Activated CD8-positive, alpha-beta memory T cell treated with anti-CD3 and anti-CD28 coated beads, Interleukin-2, amount 10 ng/mL, durations not matched to agents 7 days and 5 days (primary cell): ENCODE results near the gene NPR1. TPM values are rescaled to one million over a fixed set of nuclear protein-coding genes. Genes with fewer than 3 reads are reported as not detected.
A peak's percentile ranks its signal among the peaks of the same experiment; 100 is the strongest.

Source experiments
- ATAC-seq: fragments of 150-1000 bp; cut with Tn5 transposase; one replicate; pipeline ENCODE4 v1.10.0; 2021; ENCODE audit warnings: moderate library complexity
- CTCF ChIA-PET: fragments of 350-600 bp; sonication (Branson Sonifier 250); formaldehyde crosslinking; loops from one replicate; lab custom pipeline; 2021; ENCODE audit warnings: antibody characterized with exemption; lab: Charles Lee
- DNase-seq: peaks from one replicate; pipeline ENCODE4 v3.0.0-alpha.2; 2020
- H3K27ac Mint-ChIP-seq: one replicate; pipeline ENCODE4 v1.8.0; 2021; ENCODE audit warnings: mild to moderate bottlenecking, mixed read lengths
- H3K27me3 Mint-ChIP-seq: one replicate; pipeline ENCODE4 v1.8.0; 2021; ENCODE audit warnings: mixed read lengths
- H3K36me3 Mint-ChIP-seq: one replicate; pipeline ENCODE4 v1.8.0; 2021; ENCODE audit warnings: mild to moderate bottlenecking, mixed read lengths
- H3K4me1 Mint-ChIP-seq: one replicate; pipeline ENCODE4 v1.8.0; 2021; ENCODE audit warnings: mixed read lengths
- H3K4me3 Mint-ChIP-seq: one replicate; pipeline ENCODE4 v1.8.0; 2021; ENCODE audit warnings: mild to moderate bottlenecking, moderate library complexity, mixed read lengths
- H3K9me3 Mint-ChIP-seq: one replicate; pipeline ENCODE4 v1.8.0; 2022; ENCODE audit warnings: low read depth, mixed read lengths
- total RNA-seq, 2 experiments: library from RNA; stranded (reverse); gene quantifications; one replicate each; pipeline ENCODE4 v1.2.3, GENCODE V29; 2021

The NPR1 gene
- under 1 TPM in 1 of 2 experiments, not detected in 1; 0.05 TPM for total RNA-seq

- peak; percentile 54 for ATAC-seq
- Mint-ChIP-seq H3K4me3 (peak within 1 kb of the TSS; percentile 72), H3K4me1 (peaks cover 19% of the 10 kb centered on the region), H3K9me3 (no peaks in the 10 kb centered on the region), H3K27ac (peak within 1 kb of the TSS; percentile 17), H3K36me3 (no peaks in the 10 kb centered on the region), H3K27me3 (peaks cover 62% of the 10 kb centered on the region)
- DNase-seq = peak; percentile 50
- CTCF ChIA-PET = interaction anchor here (0.5 to 4.4 kb wide), 14 partner anchors 9 to 1365 kb away, joined by 3 to 26 read pairs (median 4); partner anchors contain the start of genes RAB13, SLC27A3, SLC39A1 and SNAPIN
Measured at GRCh38 chr1:153678519-153679336, at the start of gene NPR1. Gene NPR1, plus strand, starts transcription at chr1:153678688. Its CDS starts 421 bp downstream, at chr1:153679109.

DNA sequence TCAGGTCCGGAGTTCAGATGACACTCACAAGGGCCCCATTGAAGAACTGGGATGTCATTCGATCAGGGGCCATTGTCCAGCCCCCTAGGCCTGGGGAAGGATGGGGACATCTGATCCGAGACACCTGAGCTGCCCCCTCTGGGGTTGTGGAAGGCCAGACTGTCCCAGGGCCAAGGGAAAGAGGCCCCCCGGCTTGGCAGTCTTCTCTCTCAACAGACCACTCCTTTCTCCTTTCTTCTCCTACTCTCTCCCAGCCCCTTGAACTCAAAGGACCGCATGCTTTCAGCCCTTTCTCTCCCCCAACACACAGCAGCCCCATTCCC, 49.2 kb upstream of the NPR1 start:
- CTCF ChIA-PET = interaction anchor here (1.3 to 3.5 kb wide), 4 partner anchors 57 to 119 kb away, joined by 5 to 12 read pairs (median 7); no protein-coding TSS in a partner anchor
- Mint-ChIP-seq H3K27ac (no peak overlapping the region), H3K9me3 (no peaks in the 10 kb centered on the region), H3K4me3 (no peak overlapping the region), H3K27me3 (no peaks in the 10 kb centered on the region), H3K36me3 (peaks cover 10% of the 10 kb centered on the region), H3K4me1 (peaks cover 21% of the 10 kb centered on the region)
- ATAC-seq = no peak
- no peak for DNase-seq

DNA sequence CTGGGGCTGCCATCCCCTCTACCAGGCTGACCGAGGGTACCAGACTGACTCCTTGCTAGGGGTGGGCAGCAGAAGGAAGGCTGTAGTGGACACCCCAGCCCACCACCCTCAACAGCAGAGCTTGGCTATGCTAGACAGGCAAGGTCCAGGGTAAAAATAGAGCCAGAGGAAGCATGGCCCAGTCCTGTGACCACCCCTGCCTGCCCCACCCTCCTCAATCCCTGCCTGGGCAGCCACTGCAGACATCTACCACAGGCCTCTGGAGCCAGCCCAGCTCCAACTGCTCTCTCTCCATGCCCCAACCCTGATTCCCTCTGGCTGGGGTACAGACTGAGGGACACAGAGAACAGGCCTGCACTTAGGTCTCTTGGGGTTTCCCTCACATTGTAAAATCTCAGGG, 48.5 kb upstream of the NPR1 start:
- no peak for DNase-seq
- H3K4me1 Mint-ChIP-seq = peaks cover 23% of the 10 kb centered on the region
- no peaks in the 10 kb centered on the region for H3K9me3 Mint-ChIP-seq
- H3K27ac Mint-ChIP-seq = no peak overlapping the region
- no peak overlapping the region for H3K4me3 Mint-ChIP-seq
- CTCF ChIA-PET = interaction anchor here (1.4 to 2.3 kb wide), 2 partner anchors 61 to 119 kb away, joined by 7 read pairs; no protein-coding TSS in a partner anchor
- H3K36me3 Mint-ChIP-seq = peaks cover 13% of the 10 kb centered on the region
- no peaks in the 10 kb centered on the region for H3K27me3 Mint-ChIP-seq
- ATAC-seq = no peak

DNA sequence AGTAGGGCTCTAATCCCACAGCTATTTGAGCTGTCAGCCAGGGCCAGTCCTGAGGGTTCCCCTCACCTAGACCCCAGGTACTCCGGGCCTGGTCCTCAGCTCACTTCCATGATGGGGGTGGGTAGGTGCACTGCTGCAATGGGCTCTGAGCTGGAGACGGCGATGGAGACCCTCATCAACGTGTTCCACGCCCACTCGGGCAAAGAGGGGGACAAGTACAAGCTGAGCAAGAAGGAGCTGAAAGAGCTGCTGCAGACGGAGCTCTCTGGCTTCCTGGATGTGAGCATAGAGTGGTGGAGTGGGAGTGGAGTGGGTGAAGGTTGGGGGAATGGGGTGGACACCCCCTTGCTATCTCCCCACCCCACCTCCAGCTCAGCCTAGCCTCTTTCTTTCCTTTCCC, 48.1 kb upstream of the NPR1 start:
- CTCF ChIA-PET = interaction anchor here (1.4 to 2.3 kb wide), 2 partner anchors 62 to 120 kb away, joined by 7 read pairs; no protein-coding TSS in a partner anchor
- peaks cover 14% of the 10 kb centered on the region for H3K36me3 Mint-ChIP-seq
- H3K27ac Mint-ChIP-seq = no peak overlapping the region
- H3K4me3 Mint-ChIP-seq = no peak overlapping the region
- no peaks in the 10 kb centered on the region for H3K27me3 Mint-ChIP-seq
- ATAC-seq = no peak
- no peaks in the 10 kb centered on the region for H3K9me3 Mint-ChIP-seq
- DNase-seq = no peak
- H3K4me1 Mint-ChIP-seq = peaks cover 25% of the 10 kb centered on the region

DNA sequence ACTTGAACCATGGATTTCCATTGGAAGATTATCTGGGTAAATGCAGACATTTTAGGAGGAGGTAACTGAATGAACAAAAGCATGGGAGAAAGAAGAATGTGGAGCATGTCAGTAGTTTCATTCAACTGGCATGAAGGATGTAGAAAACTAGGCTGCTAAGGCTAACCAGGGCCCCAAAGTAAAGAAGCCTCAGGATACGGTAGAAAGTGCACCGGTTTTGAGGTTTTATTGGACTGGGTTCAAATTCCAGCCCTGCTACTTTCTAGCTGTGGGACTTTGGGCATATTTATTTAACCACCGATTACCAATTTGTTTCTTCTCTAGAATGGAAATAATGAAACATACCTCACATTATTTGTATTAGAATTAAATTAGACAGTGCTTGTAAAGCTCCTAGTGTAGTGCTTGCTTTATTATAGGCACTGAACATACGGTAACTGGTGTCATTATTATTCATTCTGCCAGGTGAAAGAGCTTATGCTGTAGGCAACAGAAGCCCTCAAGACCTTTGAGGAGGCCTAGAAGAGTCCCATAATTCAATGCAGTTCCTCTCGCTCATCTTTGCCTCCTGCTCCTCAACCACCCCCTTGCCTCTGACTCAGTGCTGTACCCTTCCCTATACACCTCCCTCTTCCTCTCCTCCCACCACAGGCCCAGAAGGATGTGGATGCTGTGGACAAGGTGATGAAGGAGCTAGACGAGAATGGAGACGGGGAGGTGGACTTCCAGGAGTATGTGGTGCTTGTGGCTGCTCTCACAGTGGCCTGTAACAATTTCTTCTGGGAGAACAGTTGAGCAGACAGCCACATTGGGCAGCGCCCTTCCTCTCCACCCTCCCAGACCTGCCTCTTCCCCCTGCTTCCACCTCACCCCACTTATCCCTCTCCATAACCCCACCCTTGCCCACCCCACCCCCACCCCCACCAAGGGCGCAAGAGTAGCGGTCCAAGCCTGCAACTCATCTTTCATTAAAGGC, 47.2 kb upstream of the NPR1 start:
- CTCF ChIA-PET = interaction anchor here (1.1 to 2.3 kb wide), 2 partner anchors 20 to 63 kb away, joined by 3 to 7 read pairs; no protein-coding TSS in a partner anchor
- Mint-ChIP-seq H3K4me1 (peaks cover 31% of the 10 kb centered on the region), H3K4me3 (no peak overlapping the region), H3K27ac (no peak overlapping the region), H3K27me3 (no peaks in the 10 kb centered on the region), H3K36me3 (peaks cover 19% of the 10 kb centered on the region), H3K9me3 (no peaks in the 10 kb centered on the region)
- DNase-seq (no peak), ATAC-seq (no peak)

GRCh38 chr1:153633161-153633753, 45.2 kb upstream of the NPR1 start:
- peak overlapping the region; percentile 100 for H3K27ac Mint-ChIP-seq
- no peaks in the 10 kb centered on the region for H3K27me3 Mint-ChIP-seq
- CTCF ChIA-PET = interaction anchor here (1.1 to 3.6 kb wide), 12 partner anchors 9 to 123 kb away, joined by 3 to 26 read pairs (median 6); partner anchors contain the start of genes S100A4 and S100A6
- ATAC-seq = no peak
- peaks cover 32% of the 10 kb centered on the region for H3K36me3 Mint-ChIP-seq
- DNase-seq = no peak
- H3K9me3 Mint-ChIP-seq = no peaks in the 10 kb centered on the region
- H3K4me3 Mint-ChIP-seq = peak overlapping the region; percentile 99
- peaks cover 42% of the 10 kb centered on the region for H3K4me1 Mint-ChIP-seq

- DNase-seq (peak; percentile 99), ATAC-seq (peak; percentile 92)
- no peaks in the 10 kb centered on the region for H3K27me3 Mint-ChIP-seq
- H3K4me1 Mint-ChIP-seq = peaks cover 42% of the 10 kb centered on the region
- H3K9me3 Mint-ChIP-seq = no peaks in the 10 kb centered on the region
- H3K36me3 Mint-ChIP-seq = peaks cover 38% of the 10 kb centered on the region
- CTCF ChIA-PET = interaction anchor here (1.1 to 3.6 kb wide), 18 partner anchors 9 to 353 kb away, joined by 3 to 26 read pairs (median 6); partner anchors contain the start of genes S100A4, S100A5 and S100A6
- peak within 1 kb of the TSS; percentile 99 for H3K4me3 Mint-ChIP-seq
- peak within 1 kb of the TSS; percentile 100 for H3K27ac Mint-ChIP-seq
Measured at GRCh38 chr1:153633754-153634665, 44.5 kb upstream of the NPR1 start, which contains the start of gene CHTOP. Gene CHTOP, plus strand, starts transcription at chr1:153634066. Its CDS starts 2,523 bp downstream, at chr1:153636589.

- Mint-ChIP-seq H3K27ac (peak overlapping the region; percentile 100), H3K36me3 (peaks cover 45% of the 10 kb centered on the region), H3K9me3 (no peaks in the 10 kb centered on the region), H3K4me1 (peaks cover 41% of the 10 kb centered on the region), H3K4me3 (peak overlapping the region; percentile 99), H3K27me3 (no peaks in the 10 kb centered on the region)
- CTCF ChIA-PET = interaction anchor here (1.5 to 3.6 kb wide), 7 partner anchors 8 to 351 kb away, joined by 4 to 26 read pairs (median 13); no protein-coding TSS in a partner anchor
- ATAC-seq (no peak), DNase-seq (no peak)
Measured at GRCh38 chr1:153635872-153636271, 42.6 kb upstream of the NPR1 start.

- DNase-seq (no peak), ATAC-seq (no peak)
- Mint-ChIP-seq H3K27ac (peak overlapping the region; percentile 100), H3K27me3 (no peaks in the 10 kb centered on the region), H3K4me1 (peaks cover 42% of the 10 kb centered on the region), H3K36me3 (peaks cover 49% of the 10 kb centered on the region), H3K4me3 (no peak overlapping the region), H3K9me3 (no peaks in the 10 kb centered on the region)
- CTCF ChIA-PET = interaction anchor here (1.6 kb wide), 1 partner anchor 10 kb away, joined by 5 read pairs; no protein-coding TSS in a partner anchor
Measured at GRCh38 chr1:153636312-153636711, 42.2 kb upstream of the NPR1 start.

DNA sequence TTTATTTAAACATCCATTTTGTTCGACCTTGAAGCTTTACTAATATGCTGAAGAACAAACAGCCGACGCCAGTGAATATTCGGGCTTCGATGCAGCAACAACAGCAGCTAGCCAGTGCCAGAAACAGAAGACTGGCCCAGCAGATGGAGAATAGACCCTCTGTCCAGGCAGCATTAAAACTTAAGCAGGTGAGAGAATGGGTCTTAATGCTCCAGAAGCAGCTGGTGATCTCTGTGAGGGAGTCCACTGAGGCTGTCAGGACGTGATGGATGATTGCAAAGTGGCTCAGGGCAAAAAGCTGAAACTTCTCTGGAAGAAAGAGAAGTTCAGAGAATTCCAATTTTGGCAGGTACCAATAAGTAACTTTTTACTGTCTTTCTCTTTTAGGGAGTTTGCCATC, 40.2 kb upstream of the NPR1 start:
- H3K4me1 Mint-ChIP-seq = peaks cover 34% of the 10 kb centered on the region
- H3K36me3 Mint-ChIP-seq = peaks cover 58% of the 10 kb centered on the region

DNA sequence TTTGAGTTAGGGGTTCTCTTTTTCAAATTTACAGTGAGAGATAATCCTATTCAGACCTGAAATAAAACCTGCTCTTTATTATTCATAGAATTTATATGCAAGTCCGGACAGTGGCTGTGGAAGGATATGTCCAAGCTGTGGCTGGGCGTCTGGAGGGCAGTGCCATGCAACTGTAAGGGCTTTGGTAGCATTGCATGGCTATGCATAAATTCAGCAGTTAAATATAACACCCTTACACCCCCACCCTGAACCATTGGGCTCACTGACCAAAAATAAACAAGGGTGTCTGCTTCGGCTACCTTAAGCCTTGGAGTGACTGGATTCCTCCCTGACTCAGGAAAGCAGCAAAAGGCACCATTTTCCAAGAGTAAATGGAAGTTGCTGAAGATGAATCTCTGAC, 39.2 kb upstream of the NPR1 start:
- DNase-seq = no peak
- H3K27ac Mint-ChIP-seq = no peak overlapping the region
- CTCF ChIA-PET = no interaction called here
- H3K27me3 Mint-ChIP-seq = no peaks in the 10 kb centered on the region
- no peak for ATAC-seq
- peaks cover 65% of the 10 kb centered on the region for H3K36me3 Mint-ChIP-seq
- H3K9me3 Mint-ChIP-seq = no peaks in the 10 kb centered on the region
- peaks cover 34% of the 10 kb centered on the region for H3K4me1 Mint-ChIP-seq
- H3K4me3 Mint-ChIP-seq = no peak overlapping the region

More for the DNA sequence above, 40.2 kb upstream of the NPR1 start:
- no peak overlapping the region for H3K27ac Mint-ChIP-seq
- CTCF ChIA-PET = interaction anchor here (1.2 to 1.4 kb wide), 3 partner anchors 11 to 128 kb away, joined by 3 to 5 read pairs (median 4); partner anchors contain the start of gene S100A13
- DNase-seq (no peak), ATAC-seq (no peak)
- no peaks in the 10 kb centered on the region for H3K27me3 Mint-ChIP-seq
- H3K4me3 Mint-ChIP-seq = no peak overlapping the region
- H3K9me3 Mint-ChIP-seq = no peaks in the 10 kb centered on the region
